ENCODE data around the gene PRPF38A. TPM values are rescaled to one million over a fixed set of nuclear protein-coding genes. Genes with fewer than 3 reads are reported as not detected.

The PRPF38A gene
- total RNA-seq, 1 experiment from 2014 or later: 89.9 TPM

DNA sequence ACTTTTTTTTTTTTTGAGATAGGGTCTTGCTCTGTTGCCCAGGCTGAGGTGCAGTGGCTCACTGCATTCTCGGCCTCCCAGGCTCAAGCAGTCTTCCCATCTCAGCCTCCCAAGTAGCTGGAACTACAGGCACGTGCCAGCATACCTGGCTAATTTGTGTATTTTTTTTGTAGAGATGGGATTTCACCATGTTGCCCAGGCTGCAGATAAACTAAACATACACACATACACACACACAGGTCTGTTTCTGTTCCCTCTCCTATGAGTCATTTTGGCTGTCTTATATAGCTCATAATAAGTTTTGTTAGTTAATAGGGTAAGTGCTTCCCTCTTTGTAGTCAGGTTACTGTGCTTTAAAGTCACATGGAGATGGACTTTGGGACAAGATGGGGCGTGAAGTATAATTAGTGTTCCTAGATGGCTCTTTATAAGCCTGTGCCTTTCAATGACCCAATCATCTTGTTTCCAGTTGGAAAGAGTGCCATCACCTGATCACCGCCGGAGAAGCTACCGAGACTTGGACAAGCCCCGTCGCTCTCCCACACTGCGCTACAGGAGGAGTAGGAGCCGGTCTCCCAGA lies 9.1 kb downstream of the PRPF38A start:
- Histone ChIP-seq H4K5ac (ENCODE audit: insufficient read length, low read depth, low read length) (no peak overlapping the region), H3K9me3 (ENCODE audit: control insufficient read depth, low read depth, low read length) (no peaks in the 10 kb centered on the region), H3K79me1 (ENCODE audit: insufficient read depth, low read depth, low read length, poor library complexity, severe bottlenecking) (no peaks in the 10 kb centered on the region), H2AK5ac (ENCODE audit: insufficient read length, low read length) (no peak overlapping the region), H3K4me2 (ENCODE audit: insufficient read depth, insufficient read length, low read length) (no peak overlapping the region), H2BK5ac (ENCODE audit: insufficient read length, low read length) (no peak overlapping the region), H3K18ac (ENCODE audit: insufficient read length, low read depth, low read length) (no peak overlapping the region), H3K79me2 (ENCODE audit: insufficient read depth, low read length) (no peaks in the 10 kb centered on the region), H3K56ac (ENCODE audit: insufficient read length, low read depth, low read length) (no peak overlapping the region), H4K20me1 (ENCODE audit: control insufficient read depth, insufficient read depth, insufficient read length) (no peaks in the 10 kb centered on the region), H3K9ac (ENCODE audit: extremely low read depth, insufficient read length, low read length) (no peak overlapping the region), H3K23ac (ENCODE audit: insufficient read length, low read depth, low read length) (no peak overlapping the region), H3K4me1 (ENCODE audit: insufficient read depth, low read length) (no peaks in the 10 kb centered on the region), H2AFZ (ENCODE audit: low read length) (no peak overlapping the region), H2BK15ac (ENCODE audit: low read depth, low read length) (no peak overlapping the region), H4K8ac (replicated peaks; ENCODE audit: insufficient read length, low read depth, low read length) (no peak overlapping the region), H3K14ac (ENCODE audit: insufficient read depth, low read length) (no peak overlapping the region), H2BK20ac (ENCODE audit: low read depth, low read length, poor library complexity, severe bottlenecking) (no peak overlapping the region), H4K91ac (ENCODE audit: insufficient read length, low read depth, low read length) (no peak overlapping the region), H3T11ph (ENCODE audit: low read length) (no peak overlapping the region), H3K27ac (ENCODE audit: insufficient read length, low read depth, low read length) (no peak overlapping the region), H3K4ac (ENCODE audit: low read depth, low read length) (no peak overlapping the region), H2BK120ac (ENCODE audit: low read depth, low read length, poor library complexity, severe bottlenecking) (no peak overlapping the region), H3K23me2 (ENCODE audit: insufficient read length, low read depth, low read length, poor library complexity, severe bottlenecking) (no peaks in the 10 kb centered on the region), H3K27me3 (ENCODE audit: insufficient read depth, low read length) (no peaks in the 10 kb centered on the region; the same call in 1 of the 2 replicates), H2BK12ac (ENCODE audit: insufficient read length, low read depth, low read length) (no peak overlapping the region)
- Mint-ChIP-seq H3K36me3 (ENCODE audit: insufficient read depth in 1 of 3, low read depth in 3 of 3) (peaks cover 49 to 88% (median 82%) of the 10 kb centered on the region in 3 experiments), H3K4me3 (no peak overlapping the region), H3K4me1 (no peaks in the 10 kb centered on the region), H3K27me3 (ENCODE audit: low read depth) (no peaks in the 10 kb centered on the region), H3K9me3 (no peaks in the 10 kb centered on the region), H3K27ac (no peak overlapping the region; a peak in 1 of 7 replicates)
- no CpG with 5 or more reads among the region's 10 CpGs for WGBS (ENCODE audit: extremely low coverage, insufficient read length, low lambda C conversion rate)
- no peak for TF ChIP-seq CTCF (conservative IDR thresholded peaks at IDR 0.05)
- no peak for DNase-seq
